Measurements from ENCODE around the gene SDR9C7.
"Not testable (repeated sequence)": the region's sequence is repeated elsewhere in the genome, so short reads cannot be mapped to it uniquely, and the experiment has no call there.

SDR9C7 gene

DNA sequence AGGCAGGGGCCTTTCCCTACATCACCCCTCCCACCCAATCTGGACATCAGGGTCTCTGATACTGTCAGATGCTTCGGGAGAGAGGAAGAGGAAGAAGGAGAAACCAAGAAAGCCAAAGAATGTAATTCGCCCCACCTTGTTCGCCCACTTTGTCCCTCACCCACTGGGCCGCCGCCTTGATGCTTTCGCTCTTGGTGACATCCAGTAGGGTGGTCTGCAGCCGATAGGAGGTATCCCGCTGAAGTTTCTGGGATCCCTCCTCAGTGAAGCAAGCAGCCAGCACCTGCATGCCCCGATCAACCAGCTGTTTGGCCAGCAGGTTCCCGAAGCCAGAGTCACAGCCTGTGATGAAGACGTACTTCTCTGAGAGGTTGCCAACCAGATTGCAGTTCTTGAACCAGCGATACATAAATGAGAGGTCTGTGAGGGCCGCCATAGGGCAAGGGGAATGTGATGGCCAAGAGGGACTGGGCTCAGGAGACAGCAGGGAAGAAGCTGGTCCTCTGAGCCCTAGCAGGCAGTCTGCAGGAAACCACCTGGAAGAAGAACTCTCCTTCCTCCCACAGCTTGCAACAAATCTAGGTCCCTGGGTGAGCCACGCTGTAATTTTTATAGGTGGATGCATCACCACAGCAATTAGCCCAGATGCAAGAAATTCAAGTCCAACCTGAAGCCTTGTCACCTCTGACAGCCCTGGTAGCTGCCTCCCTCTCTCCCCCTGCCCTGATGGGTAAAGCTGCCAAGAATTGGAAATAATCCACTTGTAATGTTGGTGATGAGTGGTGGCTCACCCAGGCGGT, at the start of gene SDR9C7:
Gene SDR9C7, minus strand, starts transcription at position 583 of the 800 bp plus-strand sequence. Its CDS starts 147 bp downstream, at position 436.
- in situ Hi-C loops (cut with HindIII; ENCODE audit: low pct_ligation_motif_present, low pct_unique_long_range_greater_than_20kb, low sequenced_read_pairs) = no loop called here
- DNase-seq = no peak

DNA sequence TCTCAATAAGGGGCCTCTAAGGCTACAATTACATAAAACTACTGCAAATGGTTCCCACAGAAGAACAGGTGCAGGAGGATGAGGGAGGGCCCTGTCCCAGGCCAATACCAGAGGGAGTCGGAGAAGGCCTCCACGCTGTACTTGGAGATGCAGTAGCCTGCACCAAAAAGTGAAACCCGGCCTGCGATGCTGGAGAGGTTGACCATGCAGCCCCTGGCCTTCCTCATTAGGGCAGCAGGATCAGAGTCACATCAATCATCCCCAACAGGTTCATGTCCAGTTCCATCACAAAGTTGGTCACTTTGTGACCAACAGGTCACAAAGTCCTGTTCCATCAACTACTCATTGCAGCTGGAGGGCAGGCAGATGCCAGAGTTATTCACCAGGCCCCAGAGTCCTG, 49.2 kb upstream of the SDR9C7 start:
- in situ Hi-C loops (cut with HindIII; ENCODE audit: low pct_ligation_motif_present, low pct_unique_long_range_greater_than_20kb, low sequenced_read_pairs) = no loop called here
- DNase-seq = no peak

DNA sequence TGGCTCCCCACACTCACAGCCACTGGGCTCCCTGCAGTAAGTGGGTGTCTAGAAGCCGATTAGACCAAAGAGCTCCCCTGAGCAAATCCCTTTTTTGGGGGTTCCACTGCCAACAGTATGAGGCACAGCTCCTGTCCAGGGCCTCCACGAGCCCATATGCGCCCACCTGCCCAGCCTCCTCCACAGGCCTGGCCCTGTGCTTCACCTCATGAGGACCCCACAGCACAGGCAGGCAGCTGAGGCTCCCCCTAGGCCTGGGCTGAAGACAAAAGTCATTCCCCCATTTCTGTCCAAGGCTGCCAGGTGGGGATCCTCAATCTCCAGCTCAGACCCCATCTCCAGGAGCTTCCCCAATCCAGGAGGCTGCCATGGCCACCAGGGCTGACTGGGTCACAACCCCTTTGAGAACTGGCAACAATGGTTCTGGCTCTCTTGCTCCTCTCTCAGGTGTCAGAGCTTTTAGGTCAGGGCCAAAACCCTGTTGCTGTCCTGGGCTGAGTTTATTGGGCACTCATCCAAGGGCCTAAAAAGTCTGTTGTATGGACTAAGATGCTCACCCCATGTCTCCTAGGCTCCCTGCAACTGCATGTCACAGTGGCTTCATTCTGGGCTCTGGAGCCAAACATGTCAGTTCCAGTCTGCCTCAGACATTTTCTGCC, 48.5 kb upstream of the SDR9C7 start:
- in situ Hi-C loops (cut with HindIII; ENCODE audit: low pct_ligation_motif_present, low pct_unique_long_range_greater_than_20kb, low sequenced_read_pairs) = not testable (repeated sequence)

DNA sequence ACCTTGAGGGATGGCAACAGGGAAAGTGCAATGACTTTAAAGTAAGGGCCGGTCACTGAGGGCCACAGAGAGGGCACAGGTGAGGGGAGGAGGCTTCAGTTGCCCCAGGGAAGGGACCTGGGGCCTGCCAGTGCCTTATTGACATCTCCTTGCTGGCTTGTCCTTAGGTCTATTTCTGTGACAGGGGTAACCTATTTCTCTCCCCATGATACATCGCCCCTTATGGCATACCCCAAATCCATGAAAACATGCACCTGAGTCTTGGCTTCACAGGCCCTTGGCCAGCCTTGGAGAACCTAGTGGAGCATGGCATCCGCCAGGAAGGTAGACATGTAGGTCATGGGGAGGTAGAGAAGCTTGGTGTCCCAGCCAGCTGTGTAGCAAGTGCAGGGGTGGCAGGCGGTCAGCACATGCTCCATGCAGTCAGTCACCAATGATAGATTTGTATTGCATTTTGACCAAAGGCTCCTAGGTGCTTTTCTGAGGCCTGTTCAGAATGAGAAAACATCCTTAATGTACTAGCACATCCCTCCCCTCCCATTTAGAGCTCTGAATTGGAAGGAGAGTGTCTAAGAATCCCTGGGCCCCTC, 46.8 kb upstream of the SDR9C7 start:
- in situ Hi-C loops (cut with HindIII; ENCODE audit: low pct_ligation_motif_present, low pct_unique_long_range_greater_than_20kb, low sequenced_read_pairs) = no loop called here
- DNase-seq = no peak

More for the DNA sequence above, 48.5 kb upstream of the SDR9C7 start:
- DNase-seq = not testable (repeated sequence)

GRCh38 chr12:56980268-56980667, 46.1 kb upstream of the SDR9C7 start:
- no peak for DNase-seq
- in situ Hi-C loops (cut with HindIII; ENCODE audit: low pct_ligation_motif_present, low pct_unique_long_range_greater_than_20kb, low sequenced_read_pairs) = no loop called here

DNA sequence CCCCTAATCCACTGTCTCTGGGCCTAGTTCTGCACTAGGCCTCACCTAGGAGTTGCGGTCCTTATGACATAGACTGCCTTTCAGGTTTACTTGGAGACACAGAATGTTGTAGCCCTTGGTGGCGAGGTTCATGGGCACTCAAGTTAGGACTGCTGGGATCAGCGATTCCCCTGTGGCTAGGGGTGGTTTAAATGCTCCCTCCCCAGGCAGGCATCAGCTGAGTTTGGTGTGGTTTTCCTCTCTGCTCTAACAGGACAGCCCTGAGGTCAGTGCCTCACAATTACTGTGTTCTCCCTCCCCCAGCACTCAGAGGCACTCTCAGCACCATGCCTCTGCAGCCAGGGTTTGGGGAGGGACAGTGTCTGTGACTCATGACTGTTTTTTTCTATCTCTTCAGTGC, 45.4 kb upstream of the SDR9C7 start:
- no peak for DNase-seq
- in situ Hi-C loops (cut with HindIII; ENCODE audit: low pct_ligation_motif_present, low pct_unique_long_range_greater_than_20kb, low sequenced_read_pairs) = no loop called here

GRCh38 chr12:56978397-56979138, 44.4 kb upstream of the SDR9C7 start:
- in situ Hi-C loops (cut with HindIII; ENCODE audit: low pct_ligation_motif_present, low pct_unique_long_range_greater_than_20kb, low sequenced_read_pairs) = no loop called here
- DNase-seq = no peak

DNA sequence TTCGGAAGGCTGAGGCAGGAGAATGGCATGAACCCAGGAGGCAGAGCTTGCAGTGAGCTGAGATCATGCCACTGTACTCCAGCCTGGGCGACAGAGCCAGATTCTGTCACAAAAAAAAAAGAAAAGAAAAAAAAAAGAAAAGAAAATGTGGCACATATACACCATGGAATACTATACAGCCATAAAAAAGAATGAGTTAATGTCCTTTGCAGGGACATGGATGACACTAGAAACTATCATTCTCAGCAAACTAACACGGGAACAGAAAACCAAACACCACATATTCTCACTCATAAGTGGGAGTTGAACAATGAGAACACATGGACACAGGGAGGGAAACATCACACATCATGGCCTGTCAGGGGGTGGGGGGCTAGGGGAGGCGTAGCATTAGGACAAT, 43.2 kb upstream of the SDR9C7 start:
- in situ Hi-C loops (cut with HindIII; ENCODE audit: low pct_ligation_motif_present, low pct_unique_long_range_greater_than_20kb, low sequenced_read_pairs) = not testable (repeated sequence)

DNA sequence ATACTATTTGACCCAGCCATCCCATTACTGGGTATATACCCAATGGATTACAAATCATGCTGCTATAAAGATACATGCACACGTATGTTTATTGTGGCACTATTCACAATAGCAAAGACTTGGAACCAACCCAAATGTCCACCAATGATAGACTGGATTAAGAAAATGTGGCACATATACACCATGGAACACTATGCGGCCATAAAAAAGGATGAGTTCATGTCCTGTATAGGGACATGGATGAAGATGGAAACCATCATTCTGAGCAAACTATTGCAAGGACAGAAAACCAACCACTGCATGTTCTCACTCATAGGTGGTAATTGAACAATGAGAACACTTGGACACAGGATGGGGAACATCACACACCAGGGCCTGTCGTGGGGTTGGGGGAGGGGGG, 40.0 kb upstream of the SDR9C7 start:
- in situ Hi-C loops (cut with HindIII; ENCODE audit: low pct_ligation_motif_present, low pct_unique_long_range_greater_than_20kb, low sequenced_read_pairs) = not testable (repeated sequence)

More for the DNA sequence above, 43.2 kb upstream of the SDR9C7 start:
- not testable (repeated sequence) for DNase-seq

DNA sequence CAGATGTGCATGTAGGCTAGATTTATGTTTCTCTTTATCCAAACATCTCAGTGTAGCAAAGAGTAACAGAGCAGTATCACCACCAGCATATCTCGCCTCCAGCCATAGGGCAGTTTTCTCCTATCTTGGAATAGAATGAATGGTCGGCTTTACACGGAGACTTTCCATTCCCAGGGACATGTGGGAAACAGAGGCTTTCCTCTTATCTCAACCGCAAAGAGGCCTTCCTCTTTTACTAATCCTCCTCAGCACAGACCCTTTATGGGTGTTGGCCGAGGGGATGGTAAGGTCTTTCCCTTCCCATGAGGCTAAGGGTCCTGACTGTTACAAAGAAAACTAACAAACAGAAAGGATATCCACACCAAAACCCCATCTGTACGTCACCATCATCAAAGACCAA, 34.7 kb upstream of the SDR9C7 start:
- in situ Hi-C loops (cut with HindIII; ENCODE audit: low pct_ligation_motif_present, low pct_unique_long_range_greater_than_20kb, low sequenced_read_pairs); DNase-seq: not testable (repeated sequence)

More for the DNA sequence above, 40.0 kb upstream of the SDR9C7 start:
- not testable (repeated sequence) for DNase-seq

DNA sequence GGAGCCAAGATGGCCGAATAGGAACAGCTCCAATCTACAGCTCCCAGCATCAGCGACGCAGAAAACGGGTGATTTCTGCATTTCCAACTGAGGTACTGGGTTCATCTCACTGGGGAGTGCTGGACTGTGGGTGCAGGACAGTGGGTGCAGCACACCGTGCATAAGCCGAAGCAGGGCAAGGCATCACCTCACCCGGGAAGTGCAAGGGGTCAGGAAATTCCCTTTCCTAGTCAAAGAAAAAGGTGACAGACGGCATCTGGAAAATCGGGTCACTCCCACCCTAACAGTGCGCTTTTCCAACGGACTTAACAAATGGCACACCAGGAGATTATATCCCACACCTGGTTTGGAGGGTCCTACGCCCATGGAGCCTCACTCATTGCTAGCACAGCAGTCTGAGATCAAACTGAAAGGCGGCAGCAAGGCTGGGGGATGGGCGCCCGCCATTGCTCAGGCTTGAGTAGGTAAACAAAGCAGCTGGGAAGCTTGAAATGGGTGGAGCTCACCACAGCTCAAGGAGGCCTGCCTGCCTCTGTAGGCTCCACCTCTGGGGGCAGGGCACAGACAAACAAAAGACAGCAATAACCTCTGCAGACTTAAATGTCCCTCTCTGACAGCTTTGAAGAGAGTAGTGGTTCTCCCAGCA, 31.9 kb upstream of the SDR9C7 start:
- in situ Hi-C loops (cut with HindIII; ENCODE audit: low pct_ligation_motif_present, low pct_unique_long_range_greater_than_20kb, low sequenced_read_pairs); DNase-seq: not testable (repeated sequence)

DNA sequence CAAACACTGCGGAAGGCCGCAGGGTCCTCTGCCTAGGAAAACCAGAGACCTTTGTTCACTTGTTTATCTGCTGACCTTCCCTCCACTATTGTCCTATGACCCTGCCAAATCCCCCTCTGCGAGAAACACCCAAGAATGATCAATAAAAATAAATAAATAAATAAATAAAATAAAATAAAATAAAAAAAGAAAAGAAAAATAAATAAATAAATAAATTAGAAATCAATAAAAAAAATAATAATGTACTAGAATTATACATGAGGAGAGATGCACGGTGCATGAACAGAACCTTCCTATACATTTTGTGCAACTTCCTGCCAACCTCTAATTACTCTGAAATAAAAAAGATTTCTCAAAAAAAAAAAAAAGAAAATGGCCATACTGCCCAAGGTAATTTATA, 30.9 kb upstream of the SDR9C7 start:
- DNase-seq; in situ Hi-C loops (cut with HindIII; ENCODE audit: low pct_ligation_motif_present, low pct_unique_long_range_greater_than_20kb, low sequenced_read_pairs): not testable (repeated sequence)

DNA sequence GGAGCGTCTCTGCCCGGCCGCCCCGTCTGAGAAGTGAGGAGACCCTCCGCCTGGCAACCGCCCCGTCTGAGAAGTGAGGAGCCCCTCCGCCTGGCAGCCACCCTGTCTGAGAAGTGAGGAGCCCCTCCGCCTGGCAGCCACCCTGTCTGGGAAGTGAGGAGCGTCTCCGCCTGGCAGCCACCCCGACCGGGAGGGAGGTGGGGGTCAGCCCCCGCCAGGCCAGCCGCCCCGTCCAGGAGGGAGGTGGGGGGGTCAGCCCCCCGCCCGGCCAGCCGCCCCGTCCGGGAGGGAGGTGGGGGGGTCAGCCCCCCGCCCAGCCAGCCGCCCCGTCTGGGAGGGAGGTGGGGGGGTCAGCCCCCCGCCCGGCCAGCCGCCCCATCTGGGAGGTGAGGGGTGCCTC, 29.3 kb upstream of the SDR9C7 start:
- in situ Hi-C loops (cut with HindIII; ENCODE audit: low pct_ligation_motif_present, low pct_unique_long_range_greater_than_20kb, low sequenced_read_pairs); DNase-seq: not testable (repeated sequence)

- in situ Hi-C loops (cut with HindIII; ENCODE audit: low pct_ligation_motif_present, low pct_unique_long_range_greater_than_20kb, low sequenced_read_pairs) = not testable (repeated sequence)
Measured at GRCh38 chr12:56962247-56962646, 28.0 kb upstream of the SDR9C7 start.

GRCh38 chr12:56958422-56958821, 24.2 kb upstream of the SDR9C7 start:
- in situ Hi-C loops (cut with HindIII; ENCODE audit: low pct_ligation_motif_present, low pct_unique_long_range_greater_than_20kb, low sequenced_read_pairs) = no loop called here
- DNase-seq = no peak

More at GRCh38 chr12:56962247-56962646, 28.0 kb upstream of the SDR9C7 start:
- DNase-seq = not testable (repeated sequence)

- no peak for DNase-seq
- in situ Hi-C loops (cut with HindIII; ENCODE audit: low pct_ligation_motif_present, low pct_unique_long_range_greater_than_20kb, low sequenced_read_pairs) = no loop called here
Measured at GRCh38 chr12:56957229-56958052, 23.2 kb upstream of the SDR9C7 start, which contains the start of gene RDH16. RDH16 (minus strand) TSS chr12:56957608; CDS start chr12:56957462, 146 bp downstream.

DNA sequence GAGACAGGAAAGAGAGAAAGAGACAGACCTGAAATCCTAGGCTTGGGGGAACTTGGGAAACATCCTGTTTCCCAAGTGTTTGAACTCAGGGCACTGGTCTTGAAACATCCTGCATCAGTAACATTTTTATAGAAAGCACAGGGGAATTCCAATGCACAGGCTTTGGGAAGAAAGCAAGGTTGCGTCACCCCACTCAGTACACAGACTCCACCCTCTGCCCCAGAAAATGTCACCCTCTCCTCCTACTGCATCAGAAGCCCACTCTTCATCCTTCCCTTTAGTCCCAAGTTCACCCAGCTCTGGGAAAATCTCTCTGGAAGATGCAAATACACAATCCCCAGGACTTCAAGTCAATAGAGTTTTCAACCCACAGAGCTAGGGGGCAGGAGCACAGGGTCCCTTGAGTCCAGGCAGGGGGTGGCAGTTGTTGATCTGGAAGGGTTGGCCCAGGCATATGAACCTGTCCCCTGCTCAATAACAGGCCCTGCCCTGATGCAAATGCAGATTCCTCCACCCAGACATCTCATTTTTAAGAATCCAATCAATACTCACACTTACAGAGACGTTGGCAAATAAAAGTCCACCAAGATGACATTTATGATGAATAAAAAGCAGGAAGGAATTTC, 21.5 kb upstream of the SDR9C7 start:
- no peak for DNase-seq
- in situ Hi-C loops (cut with HindIII; ENCODE audit: low pct_ligation_motif_present, low pct_unique_long_range_greater_than_20kb, low sequenced_read_pairs) = no loop called here

Data from ACHN (cell line).